Parathyroid adenoma (tissue), 2 donors: Measurements from ENCODE around the gene COPS2.

Experiments
- H2AFZ ChIP-seq: fragments of 300-600 bp; sonication (generic); one replicate; pipeline ENCODE4 v1.7.0; 2017; ENCODE audit warnings: antibody characterized with exemption, mild to moderate bottlenecking
- H3K27ac ChIP-seq: fragments of 300-600 bp; sonication (generic); one replicate; pipeline ENCODE4 v1.7.0; 2017
- H3K27me3 ChIP-seq: fragments of 300-600 bp; sonication (generic); one replicate; pipeline ENCODE4 v1.7.0; 2017; ENCODE audit warnings: low read length; ENCODE audit not compliant: control insufficient read depth, insufficient read depth
- H3K36me3 ChIP-seq: fragments of 300-600 bp; sonication (generic); one replicate; pipeline ENCODE4 v1.7.0; 2017; ENCODE audit warnings: low read length; ENCODE audit not compliant: control insufficient read depth, insufficient read depth
- H3K4me1 ChIP-seq: fragments of 300-600 bp; sonication (generic); one replicate; pipeline ENCODE4 v1.7.0; 2017; ENCODE audit warnings: control low read depth
- H3K4me2 ChIP-seq: fragments of 300-600 bp; sonication (generic); one replicate; pipeline ENCODE4 v1.7.0; 2017; ENCODE audit warnings: low read length
- H3K4me3 ChIP-seq: fragments of 300-600 bp; sonication (generic); one replicate; pipeline ENCODE4 v1.7.0; 2017; ENCODE audit warnings: low read depth, low read length
- H3K79me2 ChIP-seq: fragments of 300-600 bp; sonication (generic); one replicate; pipeline ENCODE4 v1.7.0; 2017; ENCODE audit warnings: control low read depth
- H3K9ac ChIP-seq: fragments of 300-600 bp; sonication (generic); one replicate; pipeline ENCODE4 v1.7.0; 2017; ENCODE audit warnings: mild to moderate bottlenecking
- H3K9me3 ChIP-seq: fragments of 300-600 bp; sonication (generic); one replicate; pipeline ENCODE4 v1.7.0; 2017; ENCODE audit warnings: low read length; ENCODE audit not compliant: control insufficient read depth
- CTCF ChIP-seq: fragments of 300-600 bp; sonication (generic); IDR thresholded peaks from one replicate; pipeline ENCODE4 v1.7.0; 2017; ENCODE audit warnings: antibody characterized with exemption, mild to moderate bottlenecking
- donor health status: primary hyperparathyroidism.

The COPS2 gene

GRCh38 chr15:49151831-49152230 is 3.6 kb downstream of the COPS2 start:
- H3K4me2 ChIP-seq, result no peak overlapping the region
- no peak overlapping the region for H2AFZ ChIP-seq
- H3K36me3 ChIP-seq, result no peaks in the 10 kb centered on the region
- H3K4me3 ChIP-seq, result no peak overlapping the region
- no peak overlapping the region for H3K27ac ChIP-seq
- no peaks in the 10 kb centered on the region for H3K9me3 ChIP-seq
- no peaks in the 10 kb centered on the region for H3K4me1 ChIP-seq
- no peak for TF ChIP-seq CTCF
- H3K27me3 ChIP-seq, result no peaks in the 10 kb centered on the region
- no peak overlapping the region for H3K9ac ChIP-seq
- H3K79me2 ChIP-seq, result peaks cover 26% of the 10 kb centered on the region

GRCh38 chr15:49148727-49149126 is 6.7 kb downstream of the COPS2 start:
- Histone ChIP-seq H3K36me3 (no peaks in the 10 kb centered on the region), H3K27ac (no peak overlapping the region), H3K79me2 (peaks cover 22% of the 10 kb centered on the region), H3K4me3 (no peak overlapping the region), H3K4me1 (no peaks in the 10 kb centered on the region), H3K27me3 (no peaks in the 10 kb centered on the region), H3K9me3 (no peaks in the 10 kb centered on the region), H3K9ac (no peak overlapping the region), H2AFZ (no peak overlapping the region), H3K4me2 (peak overlapping the region; percentile 7)
- TF ChIP-seq CTCF, result no peak

- Histone ChIP-seq H3K79me2 (peaks cover 20% of the 10 kb centered on the region), H3K4me1 (no peaks in the 10 kb centered on the region), H3K27ac (no peak overlapping the region), H3K9me3 (no peaks in the 10 kb centered on the region), H3K4me2 (peak overlapping the region; percentile 7), H3K9ac (no peak overlapping the region), H2AFZ (no peak overlapping the region), H3K27me3 (no peaks in the 10 kb centered on the region), H3K36me3 (no peaks in the 10 kb centered on the region), H3K4me3 (no peak overlapping the region)
- no peak for TF ChIP-seq CTCF
Measured at GRCh38 chr15:49148298-49148697, 7.1 kb downstream of the COPS2 start.

- H3K4me1 ChIP-seq, result no peaks in the 10 kb centered on the region
- H3K36me3 ChIP-seq, result no peaks in the 10 kb centered on the region
- peaks cover 18% of the 10 kb centered on the region for H3K79me2 ChIP-seq
- H3K9ac ChIP-seq, result no peak overlapping the region
- no peak overlapping the region for H3K27ac ChIP-seq
- no peaks in the 10 kb centered on the region for H3K27me3 ChIP-seq
- TF ChIP-seq CTCF, result peak; percentile 53
- H3K4me3 ChIP-seq, result peak overlapping the region; percentile 52
- H3K9me3 ChIP-seq, result no peaks in the 10 kb centered on the region
- H3K4me2 ChIP-seq, result peak overlapping the region; percentile 60
- no peak overlapping the region for H2AFZ ChIP-seq
Measured at GRCh38 chr15:49145651-49146609, 9.5 kb downstream of the COPS2 start.
